ENCODE results near the gene MACROD1. TPM values are rescaled to one million over a fixed set of nuclear protein-coding genes. Genes with fewer than 3 reads are reported as not detected.

MACROD1 gene
- total RNA-seq, 1 donor from 2014 or later: 3.4 TPM

GRCh38 chr11:64039012-64039665 lies 126.8 kb downstream of the MACROD1 start:
- no peak overlapping the region for H3K4me3 ChIP-seq (ENCODE audit: insufficient read depth, low read depth, low read length)
- H3K36me3 ChIP-seq (ENCODE audit: insufficient read depth, low read length): no peaks in the 10 kb centered on the region
- H3K4me2 ChIP-seq (ENCODE audit: low read length): no peak overlapping the region
- H3K4me1 Mint-ChIP-seq (ENCODE audit: low read depth, unreplicated experiment): no peaks in the 10 kb centered on the region
- DNase-seq (ENCODE audit: low read depth) (no peak), FAIRE-seq (no peak)
- H3K9ac ChIP-seq (ENCODE audit: low read length): no peak overlapping the region
- TF ChIP-seq EZH2 (IDR thresholded peaks at IDR 0.05; ENCODE audit: insufficient read depth, low read length) (no peak), CTCF (IDR thresholded peaks at IDR 0.05; ENCODE audit: insufficient read depth, low read depth, low read length) (no peak)
- peaks cover 11% of the 10 kb centered on the region for H3K27me3 ChIP-seq (ENCODE audit: insufficient read depth, low read length)
- H3K27me3 Mint-ChIP-seq (ENCODE audit: low read depth, unreplicated experiment): peaks cover 49% of the 10 kb centered on the region
- no peaks in the 10 kb centered on the region for H3K9me3 ChIP-seq (ENCODE audit: insufficient read depth, low read depth, low read length)
- no peak overlapping the region for H3K27ac ChIP-seq (ENCODE audit: low read depth, low read length)
- no peaks in the 10 kb centered on the region for H3K79me2 ChIP-seq (ENCODE audit: insufficient read depth, low read length)
- no peak overlapping the region for H2AFZ ChIP-seq (ENCODE audit: low read depth, low read length)
- H3K36me3 Mint-ChIP-seq (ENCODE audit: low read depth, unreplicated experiment): peaks cover 2% of the 10 kb centered on the region
- no peak overlapping the region for H3K4me3 Mint-ChIP-seq (ENCODE audit: unreplicated experiment)
- peaks cover 2% of the 10 kb centered on the region for H3K4me1 ChIP-seq (ENCODE audit: insufficient read depth, low read length)
- peaks cover 11% of the 10 kb centered on the region for H4K20me1 ChIP-seq (ENCODE audit: insufficient read depth, low read length)
- no peak overlapping the region for H3K27ac Mint-ChIP-seq (ENCODE audit: unreplicated experiment)
- H3K9me3 Mint-ChIP-seq (ENCODE audit: unreplicated experiment): no peaks in the 10 kb centered on the region

- Mint-ChIP-seq H3K36me3 (ENCODE audit: low read depth, unreplicated experiment) (peaks cover 2% of the 10 kb centered on the region), H3K4me3 (ENCODE audit: unreplicated experiment) (no peak overlapping the region), H3K27ac (ENCODE audit: unreplicated experiment) (no peak overlapping the region), H3K9me3 (ENCODE audit: unreplicated experiment) (no peaks in the 10 kb centered on the region), H3K27me3 (ENCODE audit: low read depth, unreplicated experiment) (peaks cover 53% of the 10 kb centered on the region), H3K4me1 (ENCODE audit: low read depth, unreplicated experiment) (no peaks in the 10 kb centered on the region)
- no peaks in the 10 kb centered on the region for H3K9me3 ChIP-seq (ENCODE audit: insufficient read depth, low read depth, low read length)
- FAIRE-seq (no peak), DNase-seq (ENCODE audit: low read depth) (no peak)
- H3K27ac ChIP-seq (ENCODE audit: low read depth, low read length): no peak overlapping the region
- H3K9ac ChIP-seq (ENCODE audit: low read length): no peak overlapping the region
- H2AFZ ChIP-seq (ENCODE audit: low read depth, low read length): no peak overlapping the region
- H4K20me1 ChIP-seq (ENCODE audit: insufficient read depth, low read length): peaks cover 9% of the 10 kb centered on the region
- no peaks in the 10 kb centered on the region for H3K36me3 ChIP-seq (ENCODE audit: insufficient read depth, low read length)
- TF ChIP-seq EZH2 (IDR thresholded peaks at IDR 0.05; ENCODE audit: insufficient read depth, low read length) (no peak), CTCF (IDR thresholded peaks at IDR 0.05; ENCODE audit: insufficient read depth, low read depth, low read length) (no peak)
- no peaks in the 10 kb centered on the region for H3K79me2 ChIP-seq (ENCODE audit: insufficient read depth, low read length)
- peaks cover 2% of the 10 kb centered on the region for H3K4me1 ChIP-seq (ENCODE audit: insufficient read depth, low read length)
- no peak overlapping the region for H3K4me2 ChIP-seq (ENCODE audit: low read length)
- H3K4me3 ChIP-seq (ENCODE audit: insufficient read depth, low read depth, low read length): no peak overlapping the region
- peaks cover 11% of the 10 kb centered on the region for H3K27me3 ChIP-seq (ENCODE audit: insufficient read depth, low read length)
Measured at GRCh38 chr11:64038500-64038899, 127.4 kb downstream of the MACROD1 start.

- H3K36me3 ChIP-seq (ENCODE audit: insufficient read depth, low read length): no peaks in the 10 kb centered on the region
- no peaks in the 10 kb centered on the region for H3K9me3 ChIP-seq (ENCODE audit: insufficient read depth, low read depth, low read length)
- FAIRE-seq: no peak
- no peak for DNase-seq (ENCODE audit: low read depth)
- H3K27me3 Mint-ChIP-seq (ENCODE audit: low read depth, unreplicated experiment): peaks cover 50% of the 10 kb centered on the region
- H3K27ac ChIP-seq (ENCODE audit: low read depth, low read length): no peak overlapping the region
- peaks cover 2% of the 10 kb centered on the region for H3K4me1 ChIP-seq (ENCODE audit: insufficient read depth, low read length)
- no peak overlapping the region for H3K4me3 ChIP-seq (ENCODE audit: insufficient read depth, low read depth, low read length)
- no peak for TF ChIP-seq CTCF (IDR thresholded peaks at IDR 0.05; ENCODE audit: insufficient read depth, low read depth, low read length)
- no peak for TF ChIP-seq EZH2 (IDR thresholded peaks at IDR 0.05; ENCODE audit: insufficient read depth, low read length)
- H3K27ac Mint-ChIP-seq (ENCODE audit: unreplicated experiment): no peak overlapping the region
- H4K20me1 ChIP-seq (ENCODE audit: insufficient read depth, low read length): peaks cover 7% of the 10 kb centered on the region
- H2AFZ ChIP-seq (ENCODE audit: low read depth, low read length): no peak overlapping the region
- no peaks in the 10 kb centered on the region for H3K9me3 Mint-ChIP-seq (ENCODE audit: unreplicated experiment)
- H3K4me2 ChIP-seq (ENCODE audit: low read length): peak overlapping the region; percentile 83
- no peak overlapping the region for H3K9ac ChIP-seq (ENCODE audit: low read length)
- H3K79me2 ChIP-seq (ENCODE audit: insufficient read depth, low read length): no peaks in the 10 kb centered on the region
- H3K4me1 Mint-ChIP-seq (ENCODE audit: low read depth, unreplicated experiment): peaks cover 6% of the 10 kb centered on the region
- H3K36me3 Mint-ChIP-seq (ENCODE audit: low read depth, unreplicated experiment): no peaks in the 10 kb centered on the region
- H3K4me3 Mint-ChIP-seq (ENCODE audit: unreplicated experiment): no peak overlapping the region
- H3K27me3 ChIP-seq (ENCODE audit: insufficient read depth, low read length): peaks cover 11% of the 10 kb centered on the region
Measured at GRCh38 chr11:64037027-64037634, 128.8 kb downstream of the MACROD1 start.

All from astrocyte (in vitro differentiated cells and primary cell).